A549 treated with AZD9567 at 1 μM for 4 hours (cell line): ENCODE measurements around the gene MORN4. TPM values are rescaled to one million over a fixed set of nuclear protein-coding genes. Genes with fewer than 3 reads are reported as not detected.

Experiments used
- total RNA-seq: library from RNA; stranded (reverse); fragments of 200-300 nt; extraction: Qiagen RNA extraction; gene quantifications from 5 replicates; pipeline ENCODE4 v1.2.3, GENCODE V29; 2022; ENCODE audit not compliant: insufficient read depth

Gene MORN4
- 3.3 to 7.4 TPM (median 6.7 TPM) in 5 replicates for total RNA-seq

GRCh38 chr10:97632949-97633884 is at the start of gene MORN4:
MORN4 (minus strand) TSS chr10:97633500; CDS start chr10:97619653, 13,847 bp downstream.

GRCh38 chr10:97640174-97640867 is 7.0 kb upstream of the MORN4 start, which contains the start of gene PI4K2A:
PI4K2A (plus strand) TSS chr10:97640671; CDS start chr10:97640743, 72 bp downstream.

GRCh38 chr10:97589479-97589878 is 43.8 kb downstream of the MORN4 start, which contains the start of gene C10orf62:
C10orf62 (plus strand) TSS chr10:97589721; CDS start chr10:97589898, 177 bp downstream.

DNA sequence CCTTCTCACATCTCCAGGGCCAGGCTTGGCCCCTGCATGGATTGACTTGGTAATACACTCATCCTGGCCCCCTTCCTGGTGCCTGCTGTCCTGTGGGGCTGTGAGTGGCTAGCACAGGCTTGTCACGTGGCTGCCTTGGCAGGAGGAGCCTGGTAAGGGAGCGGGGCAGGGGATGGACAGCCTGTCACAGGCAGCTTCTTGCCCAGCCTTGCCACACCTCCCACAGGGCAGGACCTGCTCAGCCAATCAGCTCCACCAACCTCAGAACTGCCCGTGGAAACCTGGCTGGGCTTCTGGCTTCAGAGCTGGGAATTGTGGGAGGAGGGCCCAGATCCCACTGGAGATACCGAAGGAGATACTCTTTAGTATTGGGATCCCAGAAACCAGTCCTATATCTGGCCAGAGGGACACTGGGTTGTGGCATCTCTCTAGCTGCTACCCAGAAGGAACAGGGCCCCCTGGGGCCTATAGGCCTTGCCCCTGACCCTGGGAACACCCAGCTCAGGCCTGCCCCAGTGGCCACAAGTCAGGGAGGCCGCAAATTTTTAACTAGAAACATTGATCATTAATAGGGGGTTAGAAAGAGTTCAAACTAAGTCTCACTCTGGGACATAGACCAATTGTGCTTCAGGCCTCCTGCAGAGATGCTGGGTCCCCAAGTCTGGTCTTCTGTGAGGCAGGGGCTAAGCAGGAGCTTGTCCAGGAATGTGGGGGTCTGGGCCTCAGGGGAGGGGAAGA is 49.1 kb downstream of the MORN4 start, which contains the start of gene HOGA1:
Gene HOGA1 (plus strand): TSS at position 330 of the 738 bp plus-strand sequence. CDS start 315 bp downstream, at position 645.

DNA sequence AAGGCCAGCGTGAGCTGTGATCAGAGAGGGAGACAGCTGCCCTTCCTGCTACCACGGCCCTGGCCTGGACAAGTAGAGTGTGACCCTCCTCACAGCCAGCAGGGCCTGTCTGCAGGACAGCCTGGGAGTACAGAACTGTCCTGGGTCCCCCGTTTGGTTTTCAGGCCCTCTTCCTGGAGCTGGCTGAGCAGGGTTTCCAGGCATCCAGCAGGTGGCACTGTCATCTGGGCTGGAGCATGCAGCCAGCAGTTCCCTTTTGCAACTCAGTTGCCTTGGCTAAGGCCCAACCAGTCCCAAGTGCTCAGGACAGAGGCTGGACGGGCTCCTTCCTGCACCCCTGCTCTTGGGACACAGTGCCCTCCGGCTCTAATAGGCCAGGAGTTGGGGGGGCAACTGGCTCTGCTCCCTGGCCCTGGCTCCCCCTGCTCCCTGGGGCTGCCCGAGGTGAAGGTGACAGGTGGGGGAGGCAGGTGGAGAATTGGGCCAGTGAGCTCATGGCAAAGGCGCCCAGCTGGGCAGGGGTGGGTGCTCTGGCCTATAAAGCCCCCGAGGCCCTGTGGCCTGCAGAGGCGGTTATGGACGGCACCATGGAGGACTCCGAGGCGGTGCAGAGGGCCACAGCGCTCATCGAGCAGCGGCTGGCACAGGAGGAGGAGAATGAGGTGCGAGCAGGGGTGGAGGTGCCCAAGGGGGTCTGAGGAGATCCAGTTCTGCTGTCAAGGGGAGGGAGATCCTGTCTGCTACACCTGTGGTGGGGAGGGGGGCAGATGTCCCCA is 60.9 kb downstream of the MORN4 start, which contains the start of gene ANKRD2:
Gene ANKRD2 (plus strand): TSS at position 566 of the 776 bp plus-strand sequence. CDS start 10 bp downstream, at position 576.

Other genes starting within 250 kb of the MORN4 start
- gene RRP12, start 232.2 kb downstream of the MORN4 start, total RNA-seq = 44.4 to 73.3 TPM (median 56.6 TPM) in 5 replicates
- gene PGAM1, start 207.3 kb downstream of the MORN4 start, total RNA-seq = 595 to 678 TPM (median 628 TPM) in 5 replicates
- gene EXOSC1, start 187.5 kb downstream of the MORN4 start, total RNA-seq = 52.3 to 74.1 TPM (median 56.7 TPM) in 5 replicates
- gene ZDHHC16, start 187.3 kb downstream of the MORN4 start, total RNA-seq = 48.5 to 56.2 TPM (median 54.9 TPM) in 5 replicates
- 46.3 to 54.9 TPM (median 49.5 TPM) in 5 replicates for gene MMS19, start 135.1 kb downstream of the MORN4 start, total RNA-seq
- gene UBTD1, start 134.6 kb downstream of the MORN4 start, total RNA-seq = 19.0 to 20.1 TPM (median 19.9 TPM) in 5 replicates
- 4.4 to 6.8 TPM (median 5.9 TPM) in 4 of 5 replicates, not detected in the other for gene ANKRD2, start 60.7 kb downstream of the MORN4 start, total RNA-seq
- gene HOGA1, start 49.1 kb downstream of the MORN4 start, total RNA-seq = 1.6 to 2.2 TPM (median 1.9 TPM) in 5 replicates
- gene C10orf62, start 43.8 kb downstream of the MORN4 start, total RNA-seq = not detected in 5 replicates
- gene PI4K2A, start 7.2 kb upstream of the MORN4 start, total RNA-seq = 21.4 to 26.1 TPM (median 24.3 TPM) in 5 replicates
- 92.2 to 115 TPM (median 98.3 TPM) in 5 replicates for gene AVPI1, start 53.7 kb upstream of the MORN4 start, total RNA-seq
- 40.2 to 50.8 TPM (median 46.9 TPM) in 5 replicates for gene MARVELD1, start 80.2 kb upstream of the MORN4 start, total RNA-seq
- gene ZFYVE27, start 103.6 kb upstream of the MORN4 start, total RNA-seq = 14.1 to 27.4 TPM (median 24.7 TPM) in 5 replicates
- gene SFRP5, start 138.5 kb upstream of the MORN4 start, total RNA-seq = 1.8 to 2.4 TPM (median 2.1 TPM) in 5 replicates
- 2.7 to 3.2 TPM (median 3.0 TPM) in 5 replicates for gene GOLGA7B, start 216.3 kb upstream of the MORN4 start, total RNA-seq